NT2/D1 (cell line): ENCODE measurements around the gene FAM53B.

Source experiments
- YY1 ChIP-seq: IDR thresholded peaks from 2 replicates; pipeline ENCODE4 v1.6.1; 2011; ENCODE audit not compliant: insufficient read length, insufficient read depth
- ZNF274 ChIP-seq: IDR thresholded peaks from 2 replicates; pipeline ENCODE4 v1.6.1; 2011; ENCODE audit warnings: mild to moderate bottlenecking, low read depth, low read length

DNA sequence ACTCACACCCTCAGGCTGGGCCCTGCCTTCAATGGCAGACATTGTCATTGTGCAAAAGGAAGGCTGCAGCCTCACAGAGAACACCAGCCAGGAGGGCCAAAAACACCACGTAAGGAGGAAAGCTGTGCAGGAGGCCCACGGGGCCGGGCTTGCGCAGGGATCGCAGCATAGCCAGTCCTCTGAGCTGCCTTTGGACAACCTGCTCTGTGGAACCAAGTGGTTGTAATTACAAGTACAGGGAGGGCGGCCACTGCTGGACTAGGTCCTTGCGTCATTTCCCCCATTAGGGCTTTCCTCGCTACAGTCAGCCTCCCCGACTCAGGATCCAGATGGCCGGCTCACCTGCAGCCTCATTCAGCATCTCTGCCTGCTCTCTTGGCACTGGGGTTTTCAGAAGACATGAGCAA is 66.9 kb downstream of the FAM53B start:
- TF ChIP-seq YY1, result no peak
- no peak for TF ChIP-seq ZNF274
